ENCODE data around the gene CRYBG2.

DNA sequence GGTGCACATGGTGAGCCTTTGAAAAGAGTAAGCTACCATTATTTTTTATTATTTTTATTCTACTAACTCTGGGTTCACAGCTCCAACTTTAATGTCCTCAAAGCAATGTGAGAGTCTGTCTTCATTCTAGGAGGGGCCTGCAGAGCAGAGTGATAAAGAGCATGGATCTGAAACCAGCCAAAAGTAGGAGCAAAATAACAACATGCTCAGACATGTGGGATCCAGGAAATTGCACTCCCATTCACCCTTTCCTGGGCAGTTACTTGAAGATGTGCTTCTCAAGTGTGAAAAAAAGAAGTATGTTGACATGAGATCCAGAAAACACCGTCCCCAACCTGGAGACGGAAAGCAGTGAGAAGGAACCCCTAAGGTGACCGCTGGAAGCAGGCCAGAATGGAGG, 48.0 kb upstream of the CRYBG2 start:
- TF ChIP-seq EZH2 (IDR thresholded peaks at IDR 0.05; ENCODE audit: low read length) = no peak
- TF ChIP-seq, protein P1, sequence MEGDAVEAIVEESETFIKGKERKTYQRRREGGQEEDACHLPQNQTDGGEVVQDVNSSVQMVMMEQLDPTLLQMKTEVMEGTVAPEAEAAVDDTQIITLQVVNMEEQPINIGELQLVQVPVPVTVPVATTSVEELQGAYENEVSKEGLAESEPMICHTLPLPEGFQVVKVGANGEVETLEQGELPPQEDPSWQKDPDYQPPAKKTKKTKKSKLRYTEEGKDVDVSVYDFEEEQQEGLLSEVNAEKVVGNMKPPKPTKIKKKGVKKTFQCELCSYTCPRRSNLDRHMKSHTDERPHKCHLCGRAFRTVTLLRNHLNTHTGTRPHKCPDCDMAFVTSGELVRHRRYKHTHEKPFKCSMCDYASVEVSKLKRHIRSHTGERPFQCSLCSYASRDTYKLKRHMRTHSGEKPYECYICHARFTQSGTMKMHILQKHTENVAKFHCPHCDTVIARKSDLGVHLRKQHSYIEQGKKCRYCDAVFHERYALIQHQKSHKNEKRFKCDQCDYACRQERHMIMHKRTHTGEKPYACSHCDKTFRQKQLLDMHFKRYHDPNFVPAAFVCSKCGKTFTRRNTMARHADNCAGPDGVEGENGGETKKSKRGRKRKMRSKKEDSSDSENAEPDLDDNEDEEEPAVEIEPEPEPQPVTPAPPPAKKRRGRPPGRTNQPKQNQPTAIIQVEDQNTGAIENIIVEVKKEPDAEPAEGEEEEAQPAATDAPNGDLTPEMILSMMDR (optimal IDR thresholded peaks at IDR 0.05 in 1 of 3, IDR thresholded peaks at IDR 0.05 in 1 of 3, conservative IDR thresholded peaks at IDR 0.05 in 1 of 3; ENCODE audit: extremely low read depth in 1 of 3, insufficient read depth in 2 of 3, low read length in 3 of 3) = no peak
